Measurements from ENCODE around the gene RRP12. TPM values are rescaled to one million over a fixed set of nuclear protein-coding genes. Genes with fewer than 3 reads are reported as not detected.

Gene RRP12
- total RNA-seq, 2 experiments from 2014 or later = 99.8 to 110 TPM

DNA sequence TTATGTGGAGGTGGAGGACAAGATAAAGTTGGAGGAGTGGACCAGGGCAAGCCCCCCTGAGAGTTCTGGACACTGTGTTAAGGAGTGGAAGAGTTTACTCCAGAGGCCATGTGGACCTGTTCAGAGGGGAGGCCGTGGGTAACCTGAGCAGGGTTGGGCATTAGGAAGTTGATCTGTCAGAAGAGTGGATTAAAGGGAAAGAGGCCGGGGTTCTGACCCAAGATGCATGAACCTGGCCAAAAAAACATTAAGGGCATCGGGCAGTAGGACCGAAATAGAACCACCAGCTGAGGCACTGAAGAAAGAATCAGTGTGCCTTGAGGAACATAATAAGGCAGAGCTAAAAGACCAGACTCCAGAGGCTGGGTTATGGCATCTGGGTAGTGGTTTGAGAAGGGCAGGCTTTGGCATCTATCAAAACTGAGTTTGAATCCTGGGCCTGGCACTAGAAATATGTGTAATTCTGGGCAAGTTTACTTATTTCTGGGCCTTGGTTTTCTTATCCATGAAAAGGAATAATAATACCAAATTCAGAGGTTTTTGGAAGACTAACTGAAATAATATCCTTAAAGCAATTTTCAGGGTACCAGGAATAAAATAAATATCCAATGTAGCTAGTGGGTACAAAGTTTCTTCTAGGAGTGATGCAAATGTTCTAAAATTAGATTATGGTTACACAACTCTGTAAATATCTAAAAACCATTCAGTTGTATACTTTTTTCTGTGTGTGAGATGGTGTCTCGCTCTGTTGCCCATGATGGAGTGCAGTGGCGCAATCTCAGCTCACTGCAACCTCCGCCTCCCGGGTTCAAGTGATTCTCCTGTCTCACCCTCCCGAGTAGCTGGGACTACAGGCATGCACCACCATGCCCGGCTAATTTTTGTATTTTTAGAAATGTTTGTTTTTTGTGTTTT is 93.0 kb downstream of the RRP12 start:
- CTCF ChIA-PET = no interaction called here
- POLR2A ChIA-PET = no interaction called here

DNA sequence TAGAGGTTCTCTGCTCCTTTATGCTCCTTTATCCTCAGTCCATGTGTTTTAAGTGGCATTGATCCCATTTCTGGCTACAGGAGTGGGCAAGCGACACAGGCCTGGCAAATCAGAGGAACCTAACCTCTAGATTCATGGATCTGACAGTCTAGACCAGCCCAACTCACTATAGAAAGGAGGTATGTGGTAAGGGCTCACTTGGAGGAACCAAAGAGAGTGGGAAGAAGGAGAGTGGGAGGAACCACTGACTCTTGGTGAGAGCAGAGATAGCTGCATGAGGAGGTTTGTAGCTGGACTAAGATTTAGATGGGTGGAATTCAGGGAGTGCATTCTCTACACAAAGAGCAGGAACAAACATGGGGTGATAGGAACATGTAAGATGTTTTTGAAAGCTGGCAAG is 93.7 kb downstream of the RRP12 start:
- ChIA-PET POLR2A (no interaction called here), CTCF (no interaction called here)

Other genes with a start within 250 kb of the RRP12 start
- under 1 TPM; 0.17 to 0.19 TPM for gene SLIT1, start 215.4 kb downstream of the RRP12 start, total RNA-seq
- gene ARHGAP19, start 108.7 kb downstream of the RRP12 start, total RNA-seq = 10 to 100 TPM; 27.3 to 29.8 TPM
- 1 to 10 TPM; 3.1 to 3.4 TPM for gene FRAT1, start 82.1 kb downstream of the RRP12 start, total RNA-seq
- 1 to 10 TPM; 8.5 to 8.7 TPM for gene FRAT2, start 66.6 kb downstream of the RRP12 start, total RNA-seq
- gene PGAM1, start 24.9 kb upstream of the RRP12 start, total RNA-seq = 1,000 to 10,000 TPM; 1,302 to 1,307 TPM
- gene EXOSC1, start 44.7 kb upstream of the RRP12 start, total RNA-seq = 10 to 100 TPM; 62.5 to 63.3 TPM
- 10 to 100 TPM; 55.0 to 57.3 TPM for gene ZDHHC16, start 44.8 kb upstream of the RRP12 start, total RNA-seq
- gene MMS19, start 97.1 kb upstream of the RRP12 start, total RNA-seq = 100 to 1,000 TPM in 1 of 2 experiments, 10 to 100 TPM in 1; 98.0 to 100 TPM
- 1 to 10 TPM; 2.1 to 2.3 TPM for gene UBTD1, start 97.6 kb upstream of the RRP12 start, total RNA-seq
- gene ANKRD2, start 171.4 kb upstream of the RRP12 start, total RNA-seq = under 1 TPM in 1 of 2 experiments, not detected in 1; 0.13 TPM
- not detected for gene HOGA1, start 183.0 kb upstream of the RRP12 start, total RNA-seq
- not detected for gene C10orf62, start 188.4 kb upstream of the RRP12 start, total RNA-seq
- gene MORN4, start 232.2 kb upstream of the RRP12 start, total RNA-seq = 1 to 10 TPM; 3.6 TPM
- 10 to 100 TPM; 14.6 to 15.0 TPM for gene PI4K2A, start 239.3 kb upstream of the RRP12 start, total RNA-seq

Measured in activated CD8-positive, alpha-beta memory T cell treated with anti-CD3 and anti-CD28 coated beads for 36 hours (primary cell).